RPMI7951 (cell line): Measurements from ENCODE around the gene PDE2A. TPM values are rescaled to one million over a fixed set of nuclear protein-coding genes. Genes with fewer than 3 reads are reported as not detected.

Source experiments
- DNase-seq: peaks from one replicate; pipeline ENCODE4 v3.0.0-alpha.2; 2012; ENCODE audit warnings: low read depth
- total RNA-seq: library from RNA; depleted of rRNA; stranded (reverse); fragments of >200 nt; shearing (Covaris generic); gene quantifications from 2 replicates; pipeline ENCODE4 v1.2.3, GENCODE V29; 2014

Gene PDE2A
- total RNA-seq, 1 experiment from 2014 or later = 0.12 TPM

DNA sequence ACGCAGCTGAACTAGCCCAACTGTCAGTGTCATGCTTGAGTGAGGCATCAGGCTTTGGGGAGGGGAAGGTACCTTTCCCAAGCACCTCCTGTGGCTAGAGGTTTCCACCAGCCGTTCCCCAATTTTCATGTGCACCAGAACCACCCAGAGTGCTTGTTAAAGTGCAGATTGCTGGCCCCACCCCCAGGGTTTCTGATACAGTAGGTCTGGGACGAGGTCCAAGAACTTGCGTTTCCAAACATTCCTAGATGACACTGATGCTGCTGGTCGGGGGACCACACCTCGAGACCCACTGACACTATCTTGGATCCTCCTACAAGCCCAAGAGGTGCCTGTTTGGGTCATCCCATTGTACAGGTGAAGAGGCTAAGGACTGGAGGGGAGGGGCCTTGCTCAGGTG, 59.8 kb downstream of the PDE2A start:
- no peak for DNase-seq

DNA sequence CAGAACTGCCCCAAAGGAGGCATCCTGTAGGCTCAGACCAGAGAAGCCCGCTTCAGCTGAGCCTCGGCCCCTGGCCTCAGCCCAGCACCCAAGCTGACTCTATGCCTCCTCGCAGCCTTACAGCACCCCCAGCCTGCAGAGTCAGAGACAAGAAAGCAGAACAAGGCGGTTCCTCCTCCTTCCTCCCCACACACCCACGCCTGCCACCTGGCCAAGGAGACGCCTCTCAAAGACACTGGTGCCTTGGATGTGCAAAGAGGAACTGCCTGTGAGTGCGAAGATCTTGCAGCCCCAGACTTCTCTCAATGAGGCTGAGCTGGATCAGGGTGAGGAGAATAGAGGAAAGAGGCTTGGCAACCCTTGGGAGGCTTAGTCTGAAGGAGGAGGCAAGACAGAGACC, 60.2 kb downstream of the PDE2A start:
- no peak for DNase-seq

DNA sequence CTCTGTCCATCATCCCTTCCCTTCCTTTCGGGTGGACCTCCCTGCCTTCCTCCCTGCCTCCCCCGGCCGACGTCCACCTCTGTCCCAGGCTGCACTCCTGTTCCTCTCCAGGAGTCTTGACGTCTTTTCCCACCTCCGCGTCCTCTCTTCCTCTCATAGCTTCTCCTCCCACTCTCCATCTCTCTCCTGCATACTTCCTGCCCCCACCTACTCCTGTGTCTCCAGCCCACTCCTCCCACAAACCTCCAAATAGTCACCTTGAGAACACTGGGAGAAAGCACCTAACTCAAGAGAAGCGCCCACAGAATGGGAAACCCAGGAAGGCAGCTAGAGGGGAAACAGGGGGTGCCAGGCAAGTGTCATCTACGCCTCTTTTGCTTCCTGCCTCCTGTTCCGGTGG, 60.8 kb downstream of the PDE2A start:
- no peak for DNase-seq

DNA sequence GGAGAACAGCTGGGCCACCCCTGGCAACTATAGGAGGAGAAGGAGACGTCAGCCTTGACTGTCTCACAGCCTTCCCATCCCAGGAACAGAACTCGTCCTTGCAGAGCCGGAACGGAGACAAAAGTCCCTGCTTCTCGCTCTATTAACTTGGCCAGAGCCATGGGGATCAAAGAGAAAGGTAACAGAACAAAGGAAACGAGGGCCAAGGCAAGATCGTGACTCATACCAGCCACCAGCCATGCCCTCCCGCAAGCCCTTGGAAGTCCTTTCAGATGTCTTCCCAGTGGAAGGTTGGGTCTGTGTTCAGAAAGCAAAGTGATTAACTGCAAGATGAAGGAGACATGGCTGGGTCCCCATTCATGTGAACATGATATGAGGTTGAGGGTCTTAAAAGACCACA, 64.7 kb downstream of the PDE2A start:
- DNase-seq = peak; percentile 39

DNA sequence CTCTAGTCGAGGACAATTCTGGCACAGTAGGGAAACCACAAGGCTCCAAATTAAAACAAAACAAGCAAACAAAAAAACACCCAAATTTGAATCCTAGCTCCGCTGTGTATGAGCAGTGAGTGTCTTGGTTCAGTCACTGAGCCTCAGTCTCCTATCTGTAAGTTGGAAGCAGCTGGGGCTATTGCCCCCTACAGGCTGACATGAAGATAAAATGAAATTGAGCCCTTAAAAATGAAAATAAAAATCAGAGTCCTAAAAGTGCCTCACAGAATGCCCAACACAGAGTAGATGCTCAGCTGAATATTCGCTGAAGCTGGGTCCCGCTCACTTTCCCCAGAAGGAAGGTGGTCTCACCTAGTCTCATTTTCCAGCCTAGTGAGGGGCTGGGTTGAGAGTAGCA, 65.2 kb downstream of the PDE2A start:
- DNase-seq = peak; percentile 23

DNA sequence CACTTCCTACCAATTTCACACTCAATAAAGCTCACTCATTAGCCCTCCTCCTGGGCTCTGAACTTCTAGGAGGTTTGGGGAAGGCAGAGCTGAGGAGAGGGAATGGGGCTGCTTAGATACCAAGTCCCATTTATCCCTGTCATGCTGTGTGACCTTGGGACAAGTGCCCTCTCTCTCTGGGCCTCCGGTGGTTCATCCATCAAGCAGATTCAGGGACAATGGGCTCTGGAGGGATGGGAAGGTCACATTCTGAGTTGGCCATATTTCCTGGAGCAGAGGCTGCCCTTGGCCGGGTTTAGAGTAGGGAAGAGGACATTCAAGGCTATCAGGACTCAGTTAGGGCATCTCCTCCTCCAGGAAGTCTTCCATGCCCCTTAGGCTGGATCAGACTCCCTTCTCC, 66.7 kb downstream of the PDE2A start:
- no peak for DNase-seq

DNA sequence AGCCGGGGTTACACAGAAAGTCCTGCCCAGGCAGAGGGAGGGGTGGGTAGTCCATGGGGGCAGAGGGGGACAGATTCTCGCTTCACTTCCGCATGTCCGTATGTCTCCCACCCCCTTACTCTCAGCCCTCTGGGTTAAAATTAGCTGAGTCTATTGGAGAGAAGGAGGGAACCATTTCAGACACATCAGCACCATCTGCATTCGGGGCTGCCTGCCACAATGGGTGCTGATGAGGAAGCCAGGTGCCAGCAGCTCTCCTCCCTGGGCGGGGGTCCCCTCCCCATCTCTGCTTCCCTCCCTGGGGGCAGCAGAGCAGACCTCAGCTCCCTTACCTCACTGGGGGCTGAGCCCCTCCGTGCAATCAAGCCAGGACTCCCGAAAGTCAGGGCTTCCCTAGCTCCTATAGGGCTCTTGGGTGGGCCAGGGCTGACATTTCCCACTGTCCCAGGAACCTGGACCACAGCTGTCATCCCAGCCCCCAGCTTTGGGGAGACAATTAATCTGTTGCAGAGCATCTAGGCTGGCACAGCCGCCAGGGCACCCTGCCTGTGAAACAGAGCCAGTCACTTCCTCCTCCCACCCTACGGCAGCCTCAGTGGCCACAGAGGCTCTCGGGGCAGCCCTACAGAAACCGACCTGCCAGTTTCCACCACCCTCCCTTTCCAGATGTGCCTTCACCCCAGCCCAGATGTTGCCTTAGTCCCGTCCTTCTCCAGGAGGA, 67.3 kb downstream of the PDE2A start:
- no peak for DNase-seq

DNA sequence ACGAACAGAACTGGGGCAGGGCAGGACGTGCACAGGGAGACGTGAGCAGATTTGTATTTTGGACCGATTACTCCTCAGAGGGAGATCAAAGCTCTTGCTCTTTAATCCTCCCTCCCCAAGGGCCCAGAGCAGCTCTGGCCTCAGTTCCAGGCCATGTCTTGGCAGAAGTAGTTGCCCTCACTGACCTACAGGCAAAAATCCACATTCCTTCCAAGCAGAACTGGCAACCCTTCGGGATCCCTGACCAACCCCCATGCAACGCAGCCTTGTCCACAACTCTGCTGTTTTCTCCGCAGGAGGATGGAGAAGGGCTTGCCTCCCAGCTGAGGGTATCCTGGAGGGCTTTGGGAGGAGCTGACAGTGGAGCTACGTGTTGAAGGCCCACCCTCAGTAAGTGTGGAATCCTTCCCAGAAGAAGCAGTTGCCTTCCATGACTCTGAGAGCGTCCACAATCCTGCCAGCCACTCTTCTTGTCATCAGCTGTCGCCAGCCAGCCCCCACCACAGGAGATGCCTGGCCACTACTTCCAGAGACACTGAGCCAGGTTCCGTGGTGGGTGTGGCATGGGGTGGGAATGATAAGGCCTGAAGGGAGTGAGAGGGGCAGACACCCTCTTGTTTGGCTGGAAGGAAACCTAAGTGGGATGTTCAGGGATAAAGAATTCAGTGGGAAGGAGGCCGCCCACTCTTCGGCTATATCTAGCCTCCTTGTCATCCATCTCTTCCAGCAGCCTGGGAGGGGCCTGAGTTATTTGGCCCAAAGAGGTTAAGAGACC, 68.1 kb downstream of the PDE2A start:
- no peak for DNase-seq

DNA sequence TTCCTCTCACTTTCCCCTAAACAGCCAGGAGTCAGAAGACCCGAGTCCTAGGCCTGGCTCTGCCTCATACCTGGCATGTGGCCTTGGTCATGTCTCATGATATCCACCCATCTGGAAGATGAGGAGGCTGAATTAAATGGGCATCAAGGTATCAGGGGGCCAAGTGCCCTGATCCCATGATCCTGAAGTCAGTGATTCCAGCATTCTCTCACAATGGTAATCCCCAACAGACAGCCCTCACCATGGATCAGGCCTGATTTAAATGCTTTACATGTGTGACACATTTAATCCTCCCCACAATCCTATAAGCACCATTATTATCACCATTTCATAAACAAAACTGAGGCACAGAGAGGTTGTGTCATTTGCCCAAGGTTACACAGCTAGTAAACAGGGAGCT, 70.0 kb downstream of the PDE2A start:
- no peak for DNase-seq

DNA sequence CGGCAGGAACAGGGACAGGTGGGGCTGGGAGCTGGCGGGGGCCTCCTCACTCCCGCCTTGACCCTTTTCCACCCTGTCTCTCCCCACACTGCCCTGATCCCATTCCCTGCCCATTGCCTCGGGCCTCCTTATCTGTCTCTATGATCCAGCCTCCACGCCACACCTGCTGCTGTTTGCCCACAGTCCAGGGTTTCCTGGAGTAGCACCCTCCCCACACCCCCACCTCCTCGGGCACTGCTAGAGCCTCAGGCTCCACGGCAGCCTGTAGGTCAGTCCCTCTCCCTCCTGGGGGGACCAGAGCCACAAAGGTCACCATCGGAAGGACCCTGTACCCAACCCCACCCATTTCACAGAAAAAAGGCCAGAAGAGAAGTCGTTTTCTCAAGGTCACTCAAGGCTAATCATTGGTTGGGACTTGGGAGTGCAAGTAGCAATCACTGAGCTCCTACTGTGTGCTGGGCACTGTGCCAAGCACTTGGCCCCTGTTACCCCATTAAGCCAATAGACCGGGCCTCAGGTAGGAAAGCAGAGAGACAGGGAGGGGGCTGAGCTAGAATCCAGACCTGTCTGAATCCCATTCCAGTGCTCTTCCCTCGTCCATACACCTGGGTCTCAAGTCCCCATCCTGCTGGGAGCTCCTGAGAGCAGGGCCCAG, 71.8 kb downstream of the PDE2A start:
- no peak for DNase-seq

DNA sequence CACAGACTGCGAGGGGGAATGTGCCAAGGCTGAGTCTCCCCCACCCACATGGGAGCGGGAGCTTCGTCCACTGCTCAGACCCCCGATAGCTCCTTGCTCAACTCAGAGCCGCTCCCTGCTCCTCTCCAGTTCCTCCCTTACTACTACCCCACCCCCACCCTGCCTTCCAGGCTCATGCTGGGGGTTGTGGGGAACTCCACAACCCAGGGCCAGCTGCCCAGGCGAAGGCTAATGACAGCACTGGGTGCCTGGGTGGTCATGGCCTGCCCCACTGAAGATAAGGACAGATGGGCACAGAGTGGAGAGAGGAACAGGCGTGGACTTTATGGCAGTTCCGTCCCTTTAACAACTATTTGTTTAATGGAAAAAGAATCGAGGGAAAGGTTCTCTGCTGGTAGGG, 73.7 kb downstream of the PDE2A start:
- DNase-seq = no peak

DNA sequence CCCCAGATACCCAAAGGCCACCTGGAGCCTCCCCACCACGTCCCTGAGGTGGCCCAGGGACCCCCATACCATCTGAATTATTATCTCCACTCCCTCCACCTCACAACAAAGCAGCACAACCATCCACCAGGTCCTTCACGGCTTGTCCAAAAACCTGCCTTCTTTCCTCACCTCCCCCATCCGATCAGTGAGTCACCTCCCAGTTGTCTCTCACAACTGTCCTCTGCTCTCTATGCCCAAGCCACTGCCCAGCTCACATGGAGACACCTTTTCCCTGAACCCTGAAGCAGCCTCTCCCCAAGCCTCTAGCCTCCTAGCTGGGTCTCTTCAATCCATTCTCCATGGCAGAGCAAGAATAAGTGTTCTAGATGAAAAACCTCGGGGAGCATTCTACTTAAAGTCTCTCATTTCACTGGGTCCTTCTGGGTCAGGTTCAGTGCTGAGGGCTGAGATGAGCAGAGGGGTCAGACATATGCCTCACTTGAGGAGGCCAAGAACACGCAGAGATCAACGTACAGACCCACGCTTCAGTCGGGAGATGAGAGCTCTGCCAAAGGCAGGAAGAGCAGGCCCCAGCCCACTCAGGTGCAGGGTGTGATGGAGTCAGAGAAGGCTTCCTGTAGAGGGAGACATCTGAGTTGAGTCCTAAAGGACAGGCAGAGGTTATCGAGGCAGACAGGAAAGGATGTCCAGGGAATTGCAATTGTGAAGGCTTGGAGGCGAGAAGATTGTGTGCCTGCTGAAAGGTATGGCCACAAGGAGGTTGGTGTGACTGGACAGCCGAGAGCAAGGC, 74.7 kb downstream of the PDE2A start:
- DNase-seq = no peak

DNA sequence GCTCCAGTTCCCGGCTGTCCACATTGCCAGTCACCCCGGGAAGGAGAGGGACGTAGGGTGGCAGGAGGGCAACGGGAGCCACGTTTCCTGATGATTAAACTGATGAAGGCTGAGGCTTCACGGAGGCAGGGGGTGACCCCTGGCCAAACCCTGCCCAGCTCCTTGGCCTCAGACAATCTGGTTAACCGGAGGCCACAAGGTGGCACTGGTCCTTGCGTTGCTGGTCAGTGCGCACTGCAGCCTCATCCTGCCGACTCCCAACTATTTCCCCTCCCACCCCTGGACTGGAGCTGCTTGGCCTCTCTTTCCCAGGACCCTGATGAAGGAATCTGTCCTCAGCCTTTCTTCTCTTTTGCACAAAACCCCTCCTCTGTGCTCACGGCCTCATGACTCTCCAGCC, 75.3 kb downstream of the PDE2A start:
- DNase-seq = peak; percentile 32

DNA sequence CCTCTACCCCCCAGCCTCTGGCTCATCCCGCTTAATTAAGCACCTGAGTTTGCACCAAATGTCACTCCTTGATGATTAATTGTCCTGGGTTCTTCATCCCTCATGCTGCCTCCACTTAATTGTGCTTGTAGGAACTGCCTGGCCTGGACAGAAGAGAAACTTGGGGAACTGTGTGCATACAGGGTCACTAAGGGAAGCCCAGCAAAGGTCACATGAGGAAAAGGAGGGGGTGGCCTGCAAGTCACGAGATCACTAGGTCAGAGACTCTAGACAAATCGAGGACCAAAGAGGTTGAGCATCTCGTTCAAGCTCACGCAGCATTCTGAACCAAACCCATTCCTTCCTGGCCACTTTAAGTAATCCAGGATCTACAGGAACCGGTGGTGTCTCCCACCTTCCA, 75.8 kb downstream of the PDE2A start:
- no peak for DNase-seq

DNA sequence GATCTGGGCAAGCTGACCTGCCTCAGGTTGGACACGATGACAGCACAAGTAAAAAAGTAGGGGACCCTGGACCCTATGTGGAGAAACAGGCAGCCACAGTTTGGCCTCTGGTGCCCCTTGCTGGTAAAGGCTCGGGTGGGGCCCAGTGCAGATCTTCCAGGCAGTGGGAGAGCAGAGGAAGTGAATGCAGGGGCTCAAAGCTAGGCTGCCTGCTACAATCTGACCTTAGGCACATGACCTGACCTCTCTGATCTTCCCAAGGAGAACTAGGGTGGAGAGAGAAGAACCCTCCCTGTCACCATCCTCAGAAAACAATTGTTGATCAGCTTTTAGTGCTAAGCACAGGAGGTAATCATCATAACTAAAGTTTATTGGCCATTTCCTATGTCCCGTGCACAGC, 76.5 kb downstream of the PDE2A start:
- DNase-seq = no peak

DNA sequence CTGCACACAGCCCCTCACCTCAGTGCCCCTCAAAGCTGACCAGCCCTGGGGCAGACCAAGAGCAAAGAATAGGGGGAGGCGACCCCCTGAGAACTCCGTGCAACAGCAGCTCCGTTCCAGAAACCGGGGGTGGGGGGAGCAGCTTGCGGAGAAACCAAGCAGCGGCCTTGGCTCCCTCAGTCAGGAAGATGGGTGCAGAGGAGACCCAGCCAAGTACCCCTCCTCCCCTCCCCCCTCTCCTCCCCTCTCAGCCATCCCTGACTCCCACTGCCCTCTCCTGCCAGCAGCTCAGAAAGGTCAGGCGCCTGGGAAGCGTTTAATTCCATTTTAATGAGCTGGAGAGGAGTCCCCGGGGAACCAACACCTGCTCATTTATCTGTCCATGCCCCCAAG, 78.9 kb downstream of the PDE2A start:
- DNase-seq = no peak

DNA sequence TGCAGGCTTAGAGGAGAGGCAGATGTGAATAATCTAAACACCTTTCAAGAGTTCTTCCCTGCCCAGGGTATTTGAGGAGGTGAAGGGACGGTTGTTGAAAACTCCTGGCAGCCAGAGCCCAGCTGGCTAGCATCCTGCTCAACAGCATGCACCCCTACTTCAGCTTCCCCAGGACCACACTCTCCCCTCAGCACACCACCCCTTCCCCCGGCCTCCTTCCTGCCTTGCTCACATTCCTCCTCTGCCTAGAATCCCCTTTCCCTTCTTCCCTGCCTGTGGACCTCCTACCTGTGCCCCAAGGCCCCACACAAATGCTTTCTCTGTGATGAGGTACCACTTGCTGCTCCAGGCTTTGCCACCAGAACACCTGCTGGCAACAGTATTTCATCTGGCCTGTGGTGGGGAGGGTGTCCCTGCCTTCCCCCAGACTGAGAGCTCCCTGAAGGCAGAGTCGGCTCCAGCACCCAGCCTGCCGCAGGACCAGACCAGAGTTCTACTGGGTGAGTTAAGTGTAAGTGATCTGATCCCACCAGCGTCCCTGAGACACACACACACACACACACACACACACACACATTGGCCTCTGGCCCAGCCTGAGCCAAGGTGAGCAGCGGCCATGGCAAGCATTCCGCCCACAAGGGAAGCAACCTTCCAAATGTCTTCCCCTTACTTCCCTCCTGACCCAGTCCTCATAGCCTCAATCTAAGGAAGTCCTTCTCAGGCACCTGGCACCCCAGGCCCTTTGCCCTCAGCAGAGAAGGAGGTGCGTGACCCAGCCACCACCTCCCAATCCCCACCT, 79.5 kb downstream of the PDE2A start:
- DNase-seq = no peak

DNA sequence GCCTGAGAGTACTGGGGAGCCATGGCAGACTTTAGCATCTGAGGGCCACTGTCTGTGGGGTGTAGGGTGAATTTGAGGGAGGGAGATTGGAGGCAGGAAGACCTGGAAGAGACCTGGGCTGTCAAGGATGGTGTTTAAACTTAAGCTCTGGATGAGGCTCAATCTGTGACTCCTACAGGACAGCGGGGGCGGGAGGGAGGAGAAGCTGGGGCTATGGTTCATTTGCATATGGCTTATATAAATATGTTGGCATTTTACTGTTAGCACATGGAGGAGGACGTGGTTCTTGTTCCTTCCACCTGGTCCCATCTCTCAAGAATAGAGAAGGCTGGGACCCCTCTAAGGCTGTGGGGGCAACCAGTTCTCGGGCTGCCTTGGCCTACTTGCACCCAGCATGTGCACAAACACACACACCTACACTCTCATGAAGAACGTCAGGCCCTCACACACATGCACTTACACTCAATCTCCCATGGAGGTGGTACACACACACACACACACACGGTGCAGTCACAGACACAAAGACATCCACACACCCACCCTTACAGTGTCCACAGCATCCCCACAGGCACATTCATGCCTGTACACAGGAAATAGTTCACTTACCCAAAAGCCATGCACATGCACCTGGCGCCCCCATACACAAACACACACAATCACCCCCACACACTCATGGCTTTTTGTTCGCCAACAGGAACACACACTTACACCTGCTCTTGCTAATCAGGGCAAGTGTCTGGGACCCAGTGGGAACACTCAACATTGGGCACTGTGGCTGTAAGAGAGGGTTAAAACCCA, 81.3 kb downstream of the PDE2A start:
- no peak for DNase-seq

DNA sequence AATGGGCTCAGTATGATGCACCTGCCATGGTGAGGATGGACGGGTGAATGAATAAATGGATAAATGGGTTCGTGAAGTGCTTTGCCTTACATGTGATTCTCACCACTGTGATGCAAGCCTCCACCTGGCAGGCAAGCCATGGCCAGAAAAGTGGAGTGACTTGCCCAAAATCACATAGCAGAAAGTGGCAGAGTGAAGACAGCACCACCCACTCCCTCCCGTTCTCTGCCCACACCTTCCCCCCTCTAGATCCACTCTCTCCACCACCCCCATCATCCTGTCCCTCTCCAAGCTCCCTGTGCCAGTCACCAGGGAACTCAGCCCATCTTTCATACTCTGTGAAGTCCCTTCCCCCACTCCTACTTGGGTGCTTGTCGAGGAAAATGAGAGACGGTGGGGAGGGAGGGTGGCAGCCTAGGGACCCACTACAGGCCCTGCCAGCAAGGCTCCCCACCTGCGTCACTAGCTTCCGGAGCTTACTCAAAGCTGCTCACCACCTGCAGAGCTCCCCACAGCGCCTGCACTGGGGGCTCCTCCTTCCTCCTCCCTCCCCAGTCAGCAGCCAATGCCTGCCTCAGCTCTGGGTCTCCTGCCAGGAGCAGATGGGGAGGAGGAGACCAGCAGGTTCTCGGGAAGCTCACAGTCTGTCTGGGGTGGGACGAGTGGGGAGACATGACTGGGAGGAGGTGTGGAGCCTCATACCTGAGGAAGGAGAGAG, 82.3 kb downstream of the PDE2A start:
- DNase-seq = no peak

DNA sequence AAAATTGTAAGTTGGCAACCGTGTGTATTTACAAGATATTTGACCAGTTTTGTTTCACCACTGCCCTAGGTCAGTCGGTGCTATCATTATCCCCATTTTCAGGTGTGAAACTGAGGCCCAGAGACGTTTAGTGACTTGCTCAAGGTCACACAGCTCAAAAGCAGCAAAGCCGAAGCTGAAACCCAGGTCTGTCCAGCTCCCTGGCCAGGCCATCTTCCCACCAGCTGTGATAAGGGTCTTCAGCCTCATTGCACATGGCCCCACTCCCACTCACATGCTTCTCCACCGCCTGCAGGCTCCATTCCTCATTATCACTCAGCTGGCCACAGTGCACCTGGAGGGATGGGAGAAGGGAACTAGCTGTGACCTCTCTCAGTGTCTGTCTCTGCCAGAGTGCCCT, 83.2 kb downstream of the PDE2A start:
- DNase-seq = no peak
